Heart left ventricle (tissue), 16 donors: ENCODE data around the gene ENTPD8. TPM values are rescaled to one million over a fixed set of nuclear protein-coding genes. Genes with fewer than 3 reads are reported as not detected.
A peak's percentile ranks its signal among the peaks of the same experiment; 100 is the strongest.

Experiments used
- ATAC-seq, 4 donors: fragments of 200-7000 bp; cut with Tn5 transposase; one replicate each; pipeline ENCODE4 v1.9.1; 2020 to 2022; ENCODE audit warnings: moderate library complexity in 4 of 4, mild to moderate bottlenecking in 3 of 4, moderate number of reproducible peaks in 1 of 4
- DNase-seq, 5 donors: peaks; one replicate each; pipeline ENCODE4 v3.0.0-alpha.2; 2020
- H3K27ac ChIP-seq, 12 donors: fragments of 200-600 bp; sonication (generic) in 4 of 12; one replicate each; pipeline versions ENCODE4 v1.5.0 to v1.8.0; 2016 to 2022; ENCODE audit warnings: mild to moderate bottlenecking in 2 of 12
- H3K27me3 ChIP-seq, 9 donors: fragments of 200-600 bp; sonication (generic) in 2 of 9; one replicate each; pipeline versions ENCODE4 v1.5.1 to v1.8.0; 2016 to 2022; ENCODE audit warnings: mild to moderate bottlenecking in 3 of 9
- H3K36me3 ChIP-seq, 9 donors: fragments of 200-600 bp; sonication (generic) in 2 of 9; one replicate each; pipeline versions ENCODE4 v1.5.0 to v1.8.0; 2018 to 2022; ENCODE audit warnings: mild to moderate bottlenecking in 2 of 9
- H3K4me1 ChIP-seq, 12 donors: fragments of 200-600 bp; sonication (generic) in 4 of 12; one replicate each; pipeline versions ENCODE4 v1.5.0 to v1.8.0; 2016 to 2022; ENCODE audit warnings: mild to moderate bottlenecking in 3 of 12
- H3K4me3 ChIP-seq, 12 donors: fragments of 200-600 bp; sonication (generic) in 4 of 12; one replicate each; pipeline versions ENCODE4 v1.5.0 to v1.8.0; 2017 to 2022; ENCODE audit warnings: mild to moderate bottlenecking in 9 of 12, moderate library complexity in 4 of 12
- H3K9me3 ChIP-seq, 12 donors: fragments of 200-600 bp; sonication (generic) in 4 of 12; one replicate each; pipeline versions ENCODE4 v1.5.0 to v1.8.0; 2016 to 2022; ENCODE audit warnings: mild to moderate bottlenecking in 1 of 12
- CTCF ChIP-seq, 12 donors: fragments of 200-600 bp; sonication (generic) in 4 of 12; IDR thresholded peaks; one replicate each; pipeline versions ENCODE4 v1.5.0 to v1.8.0; 2018 to 2022; ENCODE audit warnings: antibody characterized with exemption in 12 of 12, mild to moderate bottlenecking in 5 of 12
- POLR2A ChIP-seq, 2 donors: fragments of 450-650 bp; IDR thresholded peaks; one replicate each; pipeline ENCODE4 v1.6.1; 2017; ENCODE audit warnings: antibody characterized with exemption in 2 of 2, mild to moderate bottlenecking in 2 of 2, moderate library complexity in 2 of 2
- WGBS, 4 donors: extraction: QIAGEN DNeasy Blood & Tissue Kit in 2 of 4; methylation state at CpG; one replicate each; pipeline versions ENCODE4 v1.1.5 to v1.1.7; 2013 to 2018; 5-methylcytosine and 5-hydroxymethylcytosine counted together
- intact Hi-C, 10 donors: fragments of 100-400 bp; cut with DNase I; formaldehyde crosslinking; loops; one replicate each; pipeline versions ENCODE4 v1.11.1 to v1.14.2; 2022
- polyA plus RNA-seq, 2 donors: library from polyadenylated mRNA; stranded (reverse); fragments of 200-250 nt; gene quantifications; one replicate each; pipeline ENCODE4 v1.2.3, GENCODE V29; 2013
- total RNA-seq, 9 donors: library from RNA; depleted of rRNA in 2 of 9; stranded (reverse); fragments of >200 nt in 2 of 9; fragmentation: NEBNext Ultra II Directional in 3 of 9; extraction: Animal tissue kit (Norgen Biotek cat#: 25700) in 3 of 9; gene quantifications; one replicate each; pipeline versions ENCODE4 v1.1.0 to v1.2.4, GENCODE V29; 2016 to 2023
- donor health status: ischemic (EF 13 %, LVEDD 7.1; RV severe dilation, severe dysfunction).
- donor health status: healthy with polysubstance abuse.
- donor health status: DM: no; HTN: yes; CAD: no.
- donor health status: DM: no; HTN: no; CAD: no.
- donor health status: ischemic (EF 25% LVEDD 6.9; RV normal size, moderate dysfunction).
- donor health status: ischemic (EF 25% LVEDD 5.7; RV mildly dilated, moderate dysfunction).
- donor health status: healthy.
- donor health status: DM: yes; HTN: yes; CAD: no.
- donor health status: ischemic (EF 35%, LVEDD 5.7; RV mildly dilated, moderate dysfunction).
- donor health status: nonischemic (EF 11% LVEDD 7.7; RV severe dilation, severe dysfunction).
- donor health status: DM: yes; HTN: yes; CAD: no.
- donor health status: PGD.
- donor health status: ischemic (EF 29% LVEDD 5.4; RV normal size, mild dysfunction).
- donor health status: nonischemic (EF 23%, LVEDD 6.1; RV moderate dilation, normal function).

Gene ENTPD8
- total and polyA plus RNA-seq, 11 donors: not detected

GRCh38 chr9:137465720-137466388 is 24.7 kb upstream of the ENTPD8 start:
- TF ChIP-seq POLR2A (IDR thresholded peaks at IDR 0.05) (no peak), CTCF (IDR thresholded peaks at IDR 0.05) (no peak)
- Histone ChIP-seq H3K27me3 (peaks cover 0 to 7% (median 0%) of the 10 kb centered on the region in 9 donors), H3K4me3 (no peak overlapping the region), H3K9me3 (no peaks in the 10 kb centered on the region), H3K27ac (no peak overlapping the region), H3K36me3 (peaks cover 0 to 4% (median 0%) of the 10 kb centered on the region in 9 donors), H3K4me1 (peaks cover 0 to 15% (median 0%) of the 10 kb centered on the region in 12 donors)
- DNase-seq (peak in 2 of 5 donors; percentile 16 to 48), ATAC-seq (no peak)
- WGBS, 4 donors: 89 to 93% (median 90%) methylated on average over 23 of the region's 23 CpGs
- intact Hi-C loops: loop anchor here in 1 of 10 donors (10.0 kb wide), 1 partner anchor 61 kb away; no protein-coding TSS in a partner anchor

- peaks cover 0 to 7% (median 0%) of the 10 kb centered on the region in 9 donors for H3K27me3 ChIP-seq
- H3K27ac ChIP-seq: no peak overlapping the region
- H3K9me3 ChIP-seq: no peaks in the 10 kb centered on the region
- H3K36me3 ChIP-seq: peaks cover 0 to 4% (median 0%) of the 10 kb centered on the region in 9 donors
- DNase-seq: peak in 3 of 5 donors; percentile 14 to 23 (median 14)
- ATAC-seq: no peak
- H3K4me3 ChIP-seq: no peak overlapping the region
- intact Hi-C loops: loop anchor here in 1 of 10 donors (10.0 kb wide), 1 partner anchor 60 kb away; no protein-coding TSS in a partner anchor
- peaks cover 0 to 18% (median 0%) of the 10 kb centered on the region in 12 donors for H3K4me1 ChIP-seq
- WGBS, 4 donors: 85 to 94% (median 91%) methylated on average over 17 to 23 of the region's 23 CpGs
- TF ChIP-seq CTCF (IDR thresholded peaks at IDR 0.05) (no peak), POLR2A (IDR thresholded peaks at IDR 0.05) (no peak)
Measured at GRCh38 chr9:137465000-137465719, 24.0 kb upstream of the ENTPD8 start.

- Histone ChIP-seq H3K27ac (no peak overlapping the region), H3K27me3 (peaks cover 0 to 7% (median 0%) of the 10 kb centered on the region in 9 donors), H3K4me3 (no peak overlapping the region), H3K36me3 (peaks cover 0 to 4% (median 0%) of the 10 kb centered on the region in 9 donors), H3K9me3 (no peaks in the 10 kb centered on the region), H3K4me1 (peaks cover 2 to 25% (median 4%) of the 10 kb centered on the region in 12 donors)
- ATAC-seq (no peak), DNase-seq (peak in 3 of 5 donors; percentile 19 to 58 (median 23))
- intact Hi-C loops: loop anchor here in 1 of 10 donors (10.0 kb wide), 1 partner anchor 60 kb away; no protein-coding TSS in a partner anchor
- 92 to 95% (median 94%) methylated on average over 11 to 28 of the region's 28 CpGs for WGBS, 4 donors
- TF ChIP-seq CTCF (IDR thresholded peaks at IDR 0.05) (no peak), POLR2A (IDR thresholded peaks at IDR 0.05) (no peak)
Measured at GRCh38 chr9:137464291-137464999, 23.3 kb upstream of the ENTPD8 start.
